Measurements from ENCODE around the gene PLXNA4. TPM values are rescaled to one million over a fixed set of nuclear protein-coding genes. Genes with fewer than 3 reads are reported as not detected.
"Not testable (repeated sequence)": the region's sequence is repeated elsewhere in the genome, so short reads cannot be mapped to it uniquely, and the experiment has no call there.

The PLXNA4 gene
- polyA plus RNA-seq, 2 donors = 0.44 to 0.55 TPM

DNA sequence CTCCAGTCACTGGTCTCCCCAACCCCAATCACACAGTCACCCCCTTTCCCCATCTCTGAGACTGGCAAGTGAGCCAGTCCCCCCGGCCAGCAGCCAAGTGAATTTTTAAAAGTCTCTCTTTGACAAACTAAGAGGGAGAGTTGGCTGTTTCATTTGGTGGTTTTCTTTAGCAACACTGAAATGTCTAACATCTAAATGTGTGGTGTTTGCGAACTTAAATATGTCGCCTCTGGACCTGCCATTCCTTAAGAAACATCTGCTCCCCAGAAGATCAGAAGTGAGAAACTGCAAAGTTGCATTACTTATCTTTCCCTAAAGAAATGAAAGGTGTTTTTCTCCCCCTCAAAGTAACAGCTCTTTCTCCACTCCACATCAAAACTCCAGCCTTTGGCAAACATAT, 34.7 kb upstream of the PLXNA4 start:
- no peak overlapping the region for H3K4me3 ChIP-seq (ENCODE audit: low read depth in 1 of 2, low read length in 2 of 2)
- 90 to 91% methylated on average over 3 of the region's 3 CpGs for WGBS, 2 donors

DNA sequence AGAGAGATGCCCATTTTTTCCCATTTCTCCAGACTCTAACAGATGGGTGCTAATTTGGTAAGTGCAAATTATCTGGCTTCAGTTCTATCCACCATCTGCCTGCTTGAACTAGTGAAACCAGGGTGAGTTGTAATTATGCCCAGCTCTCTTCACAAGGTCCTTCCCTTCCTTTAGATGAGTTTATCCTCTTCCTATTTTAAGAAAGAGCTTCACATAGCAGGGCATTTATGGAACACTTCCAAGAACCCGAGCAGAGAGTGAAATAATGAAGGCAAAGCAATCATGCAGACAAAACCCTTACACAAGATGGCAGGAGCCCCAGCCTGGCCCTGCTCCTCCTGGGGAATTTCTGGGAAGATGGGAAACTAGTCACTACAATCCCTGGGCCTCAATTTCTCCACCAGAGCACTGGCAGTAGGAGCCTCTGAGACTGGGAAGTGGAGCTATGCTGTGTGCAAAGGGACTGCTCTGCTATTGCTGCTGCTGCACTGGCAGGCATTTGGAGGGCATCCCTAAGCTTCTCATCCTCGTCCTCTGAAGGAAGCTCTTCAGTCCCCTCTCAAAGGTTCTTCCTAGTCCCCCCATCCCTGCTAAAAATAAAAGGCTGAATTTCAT, 33.7 kb upstream of the PLXNA4 start:
- Histone ChIP-seq H3K36me3 (ENCODE audit: control insufficient read depth in 2 of 2, insufficient read depth in 2 of 2, low read length in 1 of 2) (no peaks in the 10 kb centered on the region), H3K27ac (ENCODE audit: low read depth in 2 of 2, low read length in 1 of 2) (no peak overlapping the region), H3K9me3 (ENCODE audit: control insufficient read depth in 2 of 2, insufficient read depth in 1 of 2, low read depth in 1 of 2, low read length in 1 of 2) (peaks cover 0 to 8% of the 10 kb centered on the region in 2 donors), H3K4me1 (ENCODE audit: control insufficient read depth in 2 of 2, insufficient read depth in 2 of 2, low read length in 1 of 2) (no peaks in the 10 kb centered on the region), H3K4me3 (ENCODE audit: low read depth in 1 of 2, low read length in 2 of 2) (no peak overlapping the region), H3K27me3 (ENCODE audit: control insufficient read depth in 1 of 2, insufficient read depth in 2 of 2, low read length in 2 of 2) (no peaks in the 10 kb centered on the region)
- 34 to 41% methylated on average over 2 of the region's 2 CpGs for WGBS, 2 donors

More for the DNA sequence above, 34.7 kb upstream of the PLXNA4 start:
- peaks cover 0 to 8% of the 10 kb centered on the region in 2 donors for H3K9me3 ChIP-seq (ENCODE audit: control insufficient read depth in 2 of 2, insufficient read depth in 1 of 2, low read depth in 1 of 2, low read length in 1 of 2)
- H3K36me3 ChIP-seq (ENCODE audit: control insufficient read depth in 2 of 2, insufficient read depth in 2 of 2, low read length in 1 of 2) = no peaks in the 10 kb centered on the region
- H3K27me3 ChIP-seq (ENCODE audit: control insufficient read depth in 1 of 2, insufficient read depth in 2 of 2, low read length in 2 of 2) = no peaks in the 10 kb centered on the region
- no peak overlapping the region for H3K27ac ChIP-seq (ENCODE audit: low read depth in 2 of 2, low read length in 1 of 2)
- H3K4me1 ChIP-seq (ENCODE audit: control insufficient read depth in 2 of 2, insufficient read depth in 2 of 2, low read length in 1 of 2) = no peaks in the 10 kb centered on the region

DNA sequence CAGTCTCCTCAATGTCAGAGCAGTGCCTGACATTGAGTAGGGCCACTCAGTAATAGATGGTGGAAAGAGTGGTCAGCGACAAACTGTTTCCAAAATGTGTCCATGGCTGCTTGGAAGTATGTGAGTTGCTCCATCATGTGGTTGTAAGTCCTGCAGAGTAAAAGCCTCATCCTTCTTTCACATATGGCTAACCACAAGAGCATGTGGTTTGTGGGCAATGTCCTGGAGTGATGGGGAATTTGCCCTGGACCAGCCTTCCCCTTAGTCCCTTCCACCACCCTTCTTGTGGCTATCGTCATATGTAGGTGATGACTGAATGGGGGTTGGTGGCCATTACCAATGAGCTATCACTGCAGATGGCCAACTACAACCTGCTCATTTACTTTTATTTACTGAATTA, 33.0 kb upstream of the PLXNA4 start:
- no peaks in the 10 kb centered on the region for H3K27me3 ChIP-seq (ENCODE audit: control insufficient read depth in 1 of 2, insufficient read depth in 2 of 2, low read length in 2 of 2)
- 95 to 98% methylated on average over 2 of the region's 2 CpGs for WGBS, 2 donors
- no peaks in the 10 kb centered on the region for H3K4me1 ChIP-seq (ENCODE audit: control insufficient read depth in 2 of 2, insufficient read depth in 2 of 2, low read length in 1 of 2)
- H3K27ac ChIP-seq (ENCODE audit: low read depth in 2 of 2, low read length in 1 of 2) = no peak overlapping the region
- peaks cover 0 to 6% of the 10 kb centered on the region in 2 donors for H3K9me3 ChIP-seq (ENCODE audit: control insufficient read depth in 2 of 2, insufficient read depth in 1 of 2, low read depth in 1 of 2, low read length in 1 of 2)
- H3K36me3 ChIP-seq (ENCODE audit: control insufficient read depth in 2 of 2, insufficient read depth in 2 of 2, low read length in 1 of 2) = no peaks in the 10 kb centered on the region
- no peak overlapping the region for H3K4me3 ChIP-seq (ENCODE audit: low read depth in 1 of 2, low read length in 2 of 2)

DNA sequence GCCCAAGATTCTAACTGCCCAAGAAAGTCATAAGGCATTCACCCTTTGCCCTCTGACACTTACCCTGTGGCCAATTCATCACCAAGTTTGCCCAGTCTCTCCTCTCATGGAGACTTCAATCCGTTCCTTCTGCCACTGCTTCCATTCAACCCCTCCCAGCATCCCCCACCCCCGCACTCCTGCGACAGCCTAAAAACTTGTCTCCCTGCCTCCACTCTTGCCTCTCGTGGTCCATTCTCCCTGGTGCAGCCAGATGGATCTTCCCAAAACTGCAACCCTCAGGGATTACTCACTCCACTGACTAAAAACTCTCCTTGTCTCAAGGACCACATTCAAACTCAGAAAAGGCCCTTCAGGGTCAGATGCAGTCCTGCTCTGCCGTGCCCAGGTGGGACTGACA, 32.3 kb upstream of the PLXNA4 start:
- no peaks in the 10 kb centered on the region for H3K36me3 ChIP-seq (ENCODE audit: control insufficient read depth in 2 of 2, insufficient read depth in 2 of 2, low read length in 1 of 2)
- H3K4me1 ChIP-seq (ENCODE audit: control insufficient read depth in 2 of 2, insufficient read depth in 2 of 2, low read length in 1 of 2) = no peaks in the 10 kb centered on the region
- H3K27me3 ChIP-seq (ENCODE audit: control insufficient read depth in 1 of 2, insufficient read depth in 2 of 2, low read length in 2 of 2) = no peaks in the 10 kb centered on the region
- WGBS, 2 donors = 81% methylated on average over 5 of the region's 5 CpGs
- no peak overlapping the region for H3K4me3 ChIP-seq (ENCODE audit: low read depth in 1 of 2, low read length in 2 of 2)
- peaks cover 0 to 4% of the 10 kb centered on the region in 2 donors for H3K9me3 ChIP-seq (ENCODE audit: control insufficient read depth in 2 of 2, insufficient read depth in 1 of 2, low read depth in 1 of 2, low read length in 1 of 2)
- H3K27ac ChIP-seq (ENCODE audit: low read depth in 2 of 2, low read length in 1 of 2) = no peak overlapping the region

DNA sequence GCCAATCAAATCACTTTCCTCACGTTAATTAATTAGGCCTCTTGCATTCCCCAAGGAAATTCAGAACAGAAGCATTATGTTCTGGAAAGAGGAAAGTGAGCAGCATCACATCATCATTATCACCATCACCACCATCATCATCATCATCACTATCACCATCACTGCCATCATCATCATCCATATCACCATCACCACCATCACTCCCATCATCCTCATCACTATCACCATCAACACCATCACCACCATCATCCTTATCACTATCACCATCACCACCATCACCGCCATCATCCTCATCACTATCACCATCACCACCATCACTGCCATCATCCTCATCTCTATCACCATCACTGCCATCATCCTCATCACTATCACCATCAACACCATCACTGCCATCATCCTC, 31.4 kb upstream of the PLXNA4 start:
- Histone ChIP-seq H3K36me3 (ENCODE audit: control insufficient read depth in 2 of 2, insufficient read depth in 2 of 2, low read length in 1 of 2) (no peaks in the 10 kb centered on the region), H3K27me3 (ENCODE audit: control insufficient read depth in 1 of 2, insufficient read depth in 2 of 2, low read length in 2 of 2) (no peaks in the 10 kb centered on the region), H3K9me3 (ENCODE audit: control insufficient read depth in 2 of 2, insufficient read depth in 1 of 2, low read depth in 1 of 2, low read length in 1 of 2) (peaks cover 0 to 4% of the 10 kb centered on the region in 2 donors), H3K27ac (ENCODE audit: low read depth in 2 of 2, low read length in 1 of 2) (no peak overlapping the region), H3K4me3 (ENCODE audit: low read depth in 1 of 2, low read length in 2 of 2) (no peak overlapping the region), H3K4me1 (ENCODE audit: control insufficient read depth in 2 of 2, insufficient read depth in 2 of 2, low read length in 1 of 2) (no peaks in the 10 kb centered on the region)
- WGBS, 2 donors = 73 to 80% methylated on average over 2 of the region's 2 CpGs

DNA sequence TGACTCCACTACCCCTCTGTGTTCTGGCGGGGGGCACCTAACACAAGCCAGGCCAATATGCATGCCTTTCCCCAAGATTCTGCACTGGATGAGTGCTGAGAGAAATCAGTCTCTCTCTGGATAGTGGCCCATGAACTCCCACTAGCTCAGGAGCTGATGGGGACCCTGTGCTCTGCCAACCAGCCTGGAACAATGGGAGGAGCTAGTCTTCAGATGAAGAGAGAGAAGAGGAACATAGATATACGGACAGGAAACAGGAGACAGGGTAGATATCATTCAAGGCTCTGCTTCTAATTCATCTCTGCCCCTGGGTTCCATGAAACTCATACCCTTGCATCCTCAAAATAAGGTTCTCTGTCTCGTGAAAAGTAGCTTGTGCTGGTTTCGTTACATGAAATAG, 27.9 kb upstream of the PLXNA4 start:
- H3K27me3 ChIP-seq (ENCODE audit: control insufficient read depth in 1 of 2, insufficient read depth in 2 of 2, low read length in 2 of 2) = no peaks in the 10 kb centered on the region
- no peak overlapping the region for H3K27ac ChIP-seq (ENCODE audit: low read depth in 2 of 2, low read length in 1 of 2)
- H3K36me3 ChIP-seq (ENCODE audit: control insufficient read depth in 2 of 2, insufficient read depth in 2 of 2, low read length in 1 of 2) = no peaks in the 10 kb centered on the region
- H3K4me1 ChIP-seq (ENCODE audit: control insufficient read depth in 2 of 2, insufficient read depth in 2 of 2, low read length in 1 of 2) = no peaks in the 10 kb centered on the region
- H3K9me3 ChIP-seq (ENCODE audit: control insufficient read depth in 2 of 2, insufficient read depth in 1 of 2, low read depth in 1 of 2, low read length in 1 of 2) = peaks cover 0 to 4% of the 10 kb centered on the region in 2 donors
- 79 to 80% methylated on average over 4 of the region's 4 CpGs for WGBS, 2 donors
- no peak overlapping the region for H3K4me3 ChIP-seq (ENCODE audit: low read depth in 1 of 2, low read length in 2 of 2)

DNA sequence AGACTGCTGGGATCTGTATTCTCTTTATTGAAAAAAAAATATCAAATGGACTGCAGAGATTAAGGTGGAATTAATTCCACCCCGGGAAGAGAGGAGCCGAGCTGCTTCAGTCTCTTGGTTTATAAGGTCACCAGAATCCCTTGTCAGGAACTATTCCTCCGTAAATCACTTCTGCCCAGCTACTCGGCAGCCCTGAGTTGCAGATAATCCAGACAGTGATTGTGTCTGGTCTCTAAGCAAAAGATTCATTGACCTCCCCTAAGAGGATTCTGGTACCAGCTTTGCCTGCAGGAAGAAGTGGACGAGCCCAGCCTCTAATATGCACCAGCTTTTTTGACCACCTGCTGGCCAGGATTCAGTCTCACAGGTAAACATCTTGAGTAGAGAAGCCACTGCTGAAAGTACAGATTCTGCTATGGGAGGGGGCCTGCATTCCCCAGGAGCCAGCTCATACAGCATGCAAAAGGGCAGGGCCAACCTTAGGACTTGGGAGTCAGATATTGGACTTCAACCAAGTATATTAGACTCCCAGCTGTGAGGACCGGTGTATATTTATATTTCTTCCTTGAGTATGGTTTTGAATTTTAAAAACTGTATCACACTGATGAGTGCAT, 27.1 kb upstream of the PLXNA4 start:
- 53 to 60% methylated on average over 6 of the region's 6 CpGs for WGBS, 2 donors
- Histone ChIP-seq H3K4me1 (ENCODE audit: control insufficient read depth in 2 of 2, insufficient read depth in 2 of 2, low read length in 1 of 2) (no peaks in the 10 kb centered on the region), H3K4me3 (ENCODE audit: low read depth in 1 of 2, low read length in 2 of 2) (no peak overlapping the region), H3K36me3 (ENCODE audit: control insufficient read depth in 2 of 2, insufficient read depth in 2 of 2, low read length in 1 of 2) (no peaks in the 10 kb centered on the region), H3K9me3 (ENCODE audit: control insufficient read depth in 2 of 2, insufficient read depth in 1 of 2, low read depth in 1 of 2, low read length in 1 of 2) (peaks cover 0 to 4% of the 10 kb centered on the region in 2 donors), H3K27me3 (ENCODE audit: control insufficient read depth in 1 of 2, insufficient read depth in 2 of 2, low read length in 2 of 2) (no peaks in the 10 kb centered on the region), H3K27ac (ENCODE audit: low read depth in 2 of 2, low read length in 1 of 2) (no peak overlapping the region)

DNA sequence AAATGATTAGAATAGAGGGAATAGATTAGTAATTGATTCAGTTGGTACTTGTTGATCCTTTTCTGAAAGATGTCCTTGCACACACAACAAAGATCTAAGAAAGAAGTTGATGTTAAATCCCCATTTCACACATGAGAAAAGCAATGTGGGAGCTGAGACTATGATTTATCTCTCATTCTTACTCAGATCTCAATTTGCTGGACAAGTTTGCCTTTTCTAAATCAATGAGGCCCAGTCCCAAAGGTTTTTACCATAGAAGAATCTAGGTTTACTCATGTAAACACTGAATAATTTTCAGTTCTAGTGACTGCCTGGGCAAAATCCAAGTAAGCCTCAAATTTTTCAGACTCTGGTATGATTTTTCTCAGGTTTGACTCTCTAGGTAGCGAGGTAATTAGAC, 25.5 kb upstream of the PLXNA4 start:
- WGBS, 2 donors = 56 to 70% methylated on average over 1 of the region's 1 CpG
- no peaks in the 10 kb centered on the region for H3K36me3 ChIP-seq (ENCODE audit: control insufficient read depth in 2 of 2, insufficient read depth in 2 of 2, low read length in 1 of 2)

DNA sequence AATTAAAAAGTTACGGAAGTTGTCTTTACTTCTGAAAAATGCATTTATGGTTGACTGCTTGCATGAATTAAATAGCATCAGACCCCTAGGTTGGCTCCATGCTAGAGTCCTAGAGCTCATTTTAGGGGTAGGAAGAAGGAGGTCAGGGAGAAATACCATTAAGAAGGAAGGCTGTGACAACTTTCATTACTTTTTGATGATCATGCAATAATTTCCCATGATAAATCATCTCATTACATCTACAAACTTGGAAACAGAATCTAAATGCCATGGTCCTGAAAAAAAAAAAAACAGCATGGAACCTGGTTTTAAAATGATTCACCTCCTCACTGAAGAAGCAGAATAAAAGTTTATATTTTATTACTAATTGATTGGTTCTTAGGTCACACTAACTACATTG, 20.3 kb upstream of the PLXNA4 start:
- Histone ChIP-seq H3K27me3 (ENCODE audit: control insufficient read depth in 1 of 2, insufficient read depth in 2 of 2, low read length in 2 of 2) (no peaks in the 10 kb centered on the region), H3K27ac (ENCODE audit: low read depth in 2 of 2, low read length in 1 of 2) (no peak overlapping the region), H3K9me3 (ENCODE audit: control insufficient read depth in 2 of 2, insufficient read depth in 1 of 2, low read depth in 1 of 2, low read length in 1 of 2) (no peaks in the 10 kb centered on the region), H3K4me3 (ENCODE audit: low read depth in 1 of 2, low read length in 2 of 2) (no peak overlapping the region), H3K36me3 (ENCODE audit: control insufficient read depth in 2 of 2, insufficient read depth in 2 of 2, low read length in 1 of 2) (no peaks in the 10 kb centered on the region), H3K4me1 (ENCODE audit: control insufficient read depth in 2 of 2, insufficient read depth in 2 of 2, low read length in 1 of 2) (no peaks in the 10 kb centered on the region)
- 62 to 63% methylated on average over 1 of the region's 1 CpG for WGBS, 2 donors

More for the DNA sequence above, 25.5 kb upstream of the PLXNA4 start:
- no peak overlapping the region for H3K4me3 ChIP-seq (ENCODE audit: low read depth in 1 of 2, low read length in 2 of 2)
- no peak overlapping the region for H3K27ac ChIP-seq (ENCODE audit: low read depth in 2 of 2, low read length in 1 of 2)
- H3K4me1 ChIP-seq (ENCODE audit: control insufficient read depth in 2 of 2, insufficient read depth in 2 of 2, low read length in 1 of 2) = no peaks in the 10 kb centered on the region
- H3K9me3 ChIP-seq (ENCODE audit: control insufficient read depth in 2 of 2, insufficient read depth in 1 of 2, low read depth in 1 of 2, low read length in 1 of 2) = no peaks in the 10 kb centered on the region
- H3K27me3 ChIP-seq (ENCODE audit: control insufficient read depth in 1 of 2, insufficient read depth in 2 of 2, low read length in 2 of 2) = no peaks in the 10 kb centered on the region

DNA sequence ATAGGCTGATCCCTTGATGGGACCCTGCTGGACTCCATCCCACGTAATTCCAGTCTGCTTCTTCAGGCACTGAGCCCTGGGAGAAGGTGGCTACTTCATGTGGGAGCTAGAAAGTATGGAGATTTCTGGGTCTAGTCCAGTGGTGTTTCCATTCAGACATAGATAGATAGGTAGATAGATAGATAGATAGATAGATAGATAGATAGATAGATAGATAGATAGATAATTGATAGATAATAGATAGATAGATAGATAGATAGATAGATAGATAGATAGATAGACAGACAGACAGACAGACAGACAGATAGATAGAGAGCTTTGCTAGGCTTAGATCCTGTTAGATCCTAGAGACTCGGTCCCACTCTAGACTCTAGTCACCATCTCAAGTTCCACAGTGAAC, 18.5 kb upstream of the PLXNA4 start:
- not testable (repeated sequence) for H3K4me3 ChIP-seq (ENCODE audit: low read depth in 1 of 2, low read length in 2 of 2); H3K4me1 ChIP-seq (ENCODE audit: control insufficient read depth in 2 of 2, insufficient read depth in 2 of 2, low read length in 1 of 2); H3K27ac ChIP-seq (ENCODE audit: low read depth in 2 of 2, low read length in 1 of 2); H3K27me3 ChIP-seq (ENCODE audit: control insufficient read depth in 1 of 2, insufficient read depth in 2 of 2, low read length in 2 of 2); H3K9me3 ChIP-seq (ENCODE audit: control insufficient read depth in 2 of 2, insufficient read depth in 1 of 2, low read depth in 1 of 2, low read length in 1 of 2); H3K36me3 ChIP-seq (ENCODE audit: control insufficient read depth in 2 of 2, insufficient read depth in 2 of 2, low read length in 1 of 2)
- 87 to 89% methylated on average over 2 of the region's 2 CpGs for whole genome bisulfite sequencing, 2 donors

All from esophagus (tissue), 2 donors.